Activated CD4-positive, alpha-beta T cell treated with anti-CD3 and anti-CD28 coated beads for 1 hour (primary cell): ENCODE results near the gene LAMTOR2.
A peak's percentile ranks its signal among the peaks of the same experiment; 100 is the strongest.
"Not testable (repeated sequence)": the region's sequence is repeated elsewhere in the genome, so short reads cannot be mapped to it uniquely, and the experiment has no call there.

Experiments
- DNase-seq: peaks from one replicate; pipeline ENCODE4 v3.0.0-alpha.2; 2020

The LAMTOR2 gene

GRCh38 chr1:156052862-156053767 lies 1.5 kb upstream of the LAMTOR2 start:
- peak; percentile 57 for DNase-seq

DNA sequence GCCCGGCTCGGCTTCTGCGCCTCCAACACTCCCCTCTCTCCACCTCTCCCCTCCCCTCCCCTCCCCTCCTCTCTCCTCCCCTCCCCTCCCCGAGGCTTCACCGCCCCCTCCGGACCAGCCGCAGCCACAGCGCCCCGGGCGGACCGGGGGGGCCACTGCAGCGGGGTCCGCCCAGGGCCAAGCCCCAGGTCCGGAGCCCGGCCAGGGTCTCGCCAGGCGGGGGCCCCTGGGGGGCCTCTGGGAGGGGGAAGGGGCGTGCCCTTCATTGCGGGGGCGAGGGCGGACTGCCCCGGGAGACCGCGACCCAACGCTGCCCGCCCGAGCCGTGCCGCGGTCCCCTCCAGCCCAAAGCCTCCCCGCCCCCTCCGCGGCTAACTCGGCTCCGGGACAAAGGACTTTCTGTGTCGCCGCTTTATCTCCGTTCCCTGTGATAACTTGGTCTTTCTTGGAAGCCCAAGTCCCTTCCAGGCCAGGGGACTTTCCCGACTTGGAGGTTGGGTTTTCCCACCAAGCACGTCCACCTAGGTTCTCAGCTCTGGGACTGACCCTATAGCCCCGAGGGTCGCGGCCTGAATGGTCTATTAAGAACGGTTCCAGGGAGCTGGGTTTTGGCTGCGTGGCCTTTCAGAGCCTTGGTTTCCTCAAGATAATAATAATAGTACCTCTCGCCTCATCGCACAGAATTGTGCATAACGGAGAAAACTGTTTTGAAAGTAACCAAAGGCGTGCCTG lies 648 bp upstream of the LAMTOR2 start, which contains the start of gene UBQLN4:
Gene UBQLN4 (minus strand): TSS at position 31 of the 732 bp plus-strand sequence. CDS start 97 bp downstream, outside the sequence.
- DNase-seq, result peak; percentile 76

GRCh38 chr1:156055281-156056048 lies 883 bp downstream of the LAMTOR2 start:
- no peak for DNase-seq

- no peak for DNase-seq
Measured at GRCh38 chr1:156056326-156056849, 1.8 kb downstream of the LAMTOR2 start.

GRCh38 chr1:156060937-156061636 lies 6.5 kb downstream of the LAMTOR2 start, which contains the start of gene RAB25:
RAB25 (plus strand) TSS chr1:156061160; CDS start chr1:156061401, 241 bp downstream.
- no peak for DNase-seq

DNA sequence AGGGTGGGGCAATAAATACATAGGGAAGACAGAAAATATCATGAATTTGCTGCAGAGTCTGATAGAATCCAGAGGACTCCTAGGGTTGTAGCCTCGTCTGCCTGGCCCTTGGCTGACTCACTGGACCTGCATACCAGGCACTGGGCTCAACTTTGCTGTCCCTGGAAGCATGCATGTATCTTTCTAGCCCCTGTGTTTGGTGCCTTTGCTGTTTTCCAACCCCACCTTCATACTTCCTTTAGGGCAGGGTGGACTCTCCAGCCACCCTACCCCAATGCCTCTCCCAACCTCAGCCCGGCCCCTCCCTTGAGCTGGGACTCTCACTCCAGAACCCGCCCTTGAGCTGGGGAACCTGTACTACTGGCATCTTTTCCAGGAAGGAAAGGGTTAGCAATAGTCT lies 7.6 kb downstream of the LAMTOR2 start:
- no peak for DNase-seq

DNA sequence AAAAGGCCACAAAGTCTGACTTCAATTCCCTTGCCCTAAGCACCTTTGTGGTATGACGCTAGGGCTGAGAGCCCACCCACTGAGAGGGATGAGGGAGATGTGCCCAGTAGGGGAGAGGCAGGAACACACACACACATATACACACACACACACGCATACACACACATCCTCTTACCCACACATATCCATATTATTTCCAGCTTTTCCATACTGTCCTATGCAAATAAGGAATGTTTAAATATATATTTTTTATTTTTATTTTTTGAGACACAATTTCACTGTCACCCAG lies 9.4 kb downstream of the LAMTOR2 start:
- no peak for DNase-seq

GRCh38 chr1:156064615-156065014 lies 10.0 kb downstream of the LAMTOR2 start:
- DNase-seq, result no peak

DNA sequence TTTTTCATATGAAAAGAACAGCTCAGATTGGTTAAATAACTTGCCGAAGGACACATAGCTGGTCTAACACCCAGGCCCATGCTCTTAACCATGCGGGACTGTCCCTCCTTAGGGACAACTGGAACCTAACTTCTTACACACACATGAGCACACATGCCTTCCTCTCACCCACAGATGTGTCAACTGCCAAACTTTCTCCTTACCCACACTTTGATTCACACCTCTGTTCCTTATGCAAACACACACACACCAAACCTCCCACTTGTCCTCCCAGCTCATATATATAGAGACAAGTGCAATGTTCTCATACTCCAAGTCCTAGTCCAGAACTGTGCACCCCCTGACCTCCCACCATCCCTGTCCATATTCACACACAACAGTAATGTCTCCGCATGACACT lies 10.6 kb downstream of the LAMTOR2 start:
- no peak for DNase-seq

- no peak for DNase-seq
Measured at GRCh38 chr1:156065871-156066270, 11.3 kb downstream of the LAMTOR2 start.

DNA sequence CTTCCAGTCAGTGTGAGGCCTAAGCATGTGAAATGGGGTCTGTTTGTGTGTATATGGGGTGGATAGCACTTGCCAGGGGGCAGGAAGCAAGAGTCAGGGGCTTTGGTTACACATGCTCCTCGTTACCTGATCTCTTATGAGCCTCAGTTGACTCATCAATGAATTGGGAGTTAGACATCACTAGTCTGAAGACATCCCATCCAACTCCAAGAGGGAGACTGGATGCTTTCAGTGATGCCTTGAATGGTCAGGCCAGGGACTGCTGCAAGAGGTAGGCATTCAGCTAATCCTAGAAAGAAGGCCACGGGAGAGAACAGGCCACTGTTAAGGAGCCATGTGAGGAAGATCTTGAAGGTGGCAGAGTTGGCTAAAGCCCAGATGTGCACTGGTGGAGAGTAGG lies 12.7 kb downstream of the LAMTOR2 start:
- no peak for DNase-seq

DNA sequence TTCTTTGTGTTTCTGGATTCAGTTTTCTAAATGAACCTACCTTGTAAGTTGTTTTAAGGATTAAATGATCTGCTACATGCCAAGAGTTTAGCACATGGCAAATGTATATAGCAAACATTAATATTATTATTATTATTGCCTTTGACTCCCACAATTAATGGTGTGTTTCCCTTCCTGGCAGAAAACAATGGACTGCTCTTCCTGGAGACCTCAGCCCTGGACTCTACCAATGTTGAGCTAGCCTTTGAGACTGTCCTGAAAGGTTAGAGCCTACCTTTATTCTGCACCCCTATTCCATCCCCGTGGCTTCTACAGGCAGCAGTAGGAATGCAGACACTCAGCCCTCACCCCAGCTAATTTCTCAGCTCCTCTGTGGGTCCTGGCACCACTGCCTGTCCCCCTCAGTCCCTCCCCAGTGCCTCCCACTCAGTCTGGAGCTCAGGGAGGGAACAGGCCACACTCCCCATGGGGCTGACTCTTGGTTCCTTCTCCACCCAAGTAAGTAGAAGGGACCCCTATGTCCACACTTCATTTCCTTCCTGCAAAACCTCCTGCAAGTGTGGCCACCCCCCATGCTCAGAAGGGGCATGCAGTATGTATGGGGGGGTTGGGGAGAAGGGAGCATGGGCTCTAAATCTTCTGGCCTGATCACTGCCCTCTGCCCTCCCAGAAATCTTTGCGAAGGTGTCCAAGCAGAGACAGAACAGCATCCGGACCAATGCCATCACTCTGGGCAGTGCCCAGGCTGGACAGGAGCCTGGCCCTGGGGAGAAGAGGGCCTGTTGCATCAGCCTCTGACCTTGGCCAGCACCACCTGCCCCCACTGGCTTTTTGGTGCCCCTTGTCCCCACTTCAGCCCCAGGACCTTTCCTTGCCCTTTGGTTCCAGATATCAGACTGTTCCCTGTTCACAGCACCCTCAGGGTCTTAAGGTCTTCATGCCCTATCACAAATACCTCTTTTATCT lies 15.2 kb downstream of the LAMTOR2 start:
- no peak for DNase-seq

GRCh38 chr1:156070548-156070947 lies 16.0 kb downstream of the LAMTOR2 start:
- no peak for DNase-seq

DNA sequence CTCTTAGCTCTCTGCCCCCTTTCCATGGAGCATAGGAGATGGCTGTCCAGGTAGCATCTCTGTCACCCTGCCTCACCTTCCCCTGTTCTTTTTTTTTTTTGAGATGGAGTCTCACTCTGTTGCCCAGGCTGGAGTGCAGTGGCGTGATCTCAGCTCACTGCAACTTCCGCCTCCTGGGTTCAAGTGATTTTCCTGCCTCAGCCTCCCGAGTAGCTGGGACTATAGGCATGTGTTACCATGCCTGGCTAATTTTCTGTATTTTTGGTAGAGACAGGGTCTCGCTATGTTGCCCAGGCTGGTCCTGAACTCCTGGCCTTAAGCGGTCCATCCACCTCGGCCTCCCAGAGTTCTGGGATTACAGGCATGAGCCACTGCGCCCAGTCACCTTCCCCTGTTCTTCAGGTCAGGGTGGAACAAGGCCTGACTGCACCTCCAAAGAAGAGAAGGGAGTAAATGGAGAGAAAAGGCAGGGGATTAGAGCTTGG lies 16.8 kb downstream of the LAMTOR2 start:
- DNase-seq, result not testable (repeated sequence)

DNA sequence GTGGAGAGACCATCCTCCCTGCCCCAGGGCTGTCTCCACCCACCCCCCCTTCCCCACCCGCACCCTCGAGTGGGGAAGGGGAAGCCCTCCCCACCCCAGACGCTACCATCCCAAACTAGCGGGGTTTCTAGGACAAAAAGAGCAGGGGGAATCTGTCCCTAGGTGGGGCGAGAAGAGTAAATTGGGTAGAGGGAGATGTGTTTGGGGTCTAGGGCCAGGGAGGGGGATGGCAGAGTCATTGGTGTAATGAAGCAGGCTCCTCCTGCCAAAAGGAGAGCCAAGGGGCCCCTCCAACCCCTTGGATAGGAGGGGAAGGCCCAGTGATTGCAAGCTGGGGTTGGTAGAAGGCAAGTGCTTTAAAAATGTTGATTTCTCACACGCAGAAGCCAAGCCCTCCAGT lies 17.7 kb downstream of the LAMTOR2 start:
- no peak for DNase-seq

- no peak for DNase-seq
Measured at GRCh38 chr1:156073110-156073687, 18.6 kb downstream of the LAMTOR2 start.

GRCh38 chr1:156073740-156074139 lies 19.2 kb downstream of the LAMTOR2 start:
- no peak for DNase-seq

DNA sequence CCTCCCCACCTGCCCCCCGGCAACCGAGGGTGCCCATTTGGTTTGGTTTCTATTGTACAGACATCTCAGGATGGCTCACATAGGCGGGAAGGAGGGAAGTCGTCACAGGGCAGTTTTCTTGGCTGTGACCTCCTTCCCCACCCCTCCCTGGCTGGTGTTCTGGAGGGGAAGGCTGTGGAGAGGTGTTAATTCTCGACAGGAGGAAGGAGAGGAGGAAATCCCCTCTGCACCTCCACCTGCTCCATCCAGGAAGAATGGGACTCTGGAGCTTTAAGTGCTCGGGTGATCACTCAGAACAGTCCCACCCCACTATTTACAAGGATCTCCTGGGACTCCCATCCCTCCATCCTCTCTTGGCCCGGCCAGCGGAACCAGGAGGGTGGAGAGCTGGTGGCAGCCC lies 20.1 kb downstream of the LAMTOR2 start:
- DNase-seq, result no peak

DNA sequence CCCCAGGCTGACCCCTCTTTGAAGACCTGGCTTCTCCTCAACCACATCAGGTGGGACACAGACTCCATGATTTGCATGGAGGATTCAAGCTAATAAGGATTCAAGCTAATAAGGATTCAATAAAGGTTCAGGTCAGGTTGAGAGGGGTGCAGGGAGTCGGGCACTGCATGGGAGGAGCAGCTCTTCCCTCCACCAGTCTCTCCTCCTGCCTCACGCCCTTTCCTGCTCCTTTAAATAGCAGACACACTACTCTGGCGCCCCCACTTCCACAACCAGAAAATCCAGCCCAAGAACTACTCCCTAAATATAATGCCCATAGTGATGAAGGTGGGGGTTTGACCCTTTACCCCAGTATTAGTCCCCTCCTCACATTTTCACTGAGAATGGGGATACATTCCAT lies 20.6 kb downstream of the LAMTOR2 start:
- no peak for DNase-seq

- DNase-seq, result no peak
Measured at GRCh38 chr1:156075775-156076204, 21.2 kb downstream of the LAMTOR2 start.
